Naive B cell (primary cell): Measurements from ENCODE around the gene ZNF223. TPM values are rescaled to one million over a fixed set of nuclear protein-coding genes. Genes with fewer than 3 reads are reported as not detected.

Experiments
- ATAC-seq, 2 donors: fragments of 150-1000 bp; cut with Tn5 transposase; 2 replicates each; pipeline ENCODE4 v1.10.0; 2021; ENCODE audit warnings: low read depth in 2 of 2, mild to moderate bottlenecking in 2 of 2, moderate library complexity in 2 of 2
- DNase-seq: peaks from one replicate; pipeline ENCODE4 v3.0.0; 2022
- H3K27ac Mint-ChIP-seq, 6 donors: one replicate each; pipeline ENCODE4 v1.8.0; 2020 to 2022; ENCODE audit warnings: mild to moderate bottlenecking in 6 of 6, mixed read lengths in 6 of 6, moderate library complexity in 5 of 6, inconsistent platforms in 2 of 6
- H3K27me3 Mint-ChIP-seq, 3 donors: one replicate each; pipeline ENCODE4 v1.8.0; 2021 to 2022; ENCODE audit warnings: mixed read lengths in 3 of 3, mild to moderate bottlenecking in 1 of 3
- H3K36me3 Mint-ChIP-seq, 2 donors: one replicate each; pipeline ENCODE4 v1.8.0; 2020 to 2022; ENCODE audit warnings: mixed read lengths in 2 of 2, inconsistent platforms in 1 of 2, mild to moderate bottlenecking in 1 of 2
- H3K4me1 Mint-ChIP-seq, 3 donors: one replicate each; pipeline ENCODE4 v1.8.0; 2020 to 2022; ENCODE audit warnings: mixed read lengths in 3 of 3, inconsistent platforms in 1 of 3, mild to moderate bottlenecking in 1 of 3, moderate library complexity in 1 of 3
- H3K4me3 Mint-ChIP-seq, 8 donors: one replicate each; pipeline ENCODE4 v1.8.0; 2020 to 2022; ENCODE audit warnings: mild to moderate bottlenecking in 8 of 8, mixed read lengths in 8 of 8, moderate library complexity in 8 of 8, inconsistent platforms in 2 of 8
- H3K9me3 Mint-ChIP-seq, 7 donors: one replicate each; pipeline ENCODE4 v1.8.0; 2020 to 2022; ENCODE audit warnings: mixed read lengths in 7 of 7, mild to moderate bottlenecking in 5 of 7, inconsistent platforms in 2 of 7, moderate library complexity in 1 of 7
- polyA plus RNA-seq, 6 donors: library from polyadenylated mRNA; unstranded; fragments of 300-500 nt; fragmentation: Illumina TruSeq; gene quantifications; one replicate each; pipeline ENCODE4 v1.2.3, GENCODE V29; 2021; ENCODE audit warnings: low read depth in 6 of 6

Gene ZNF223
- polyA plus RNA-seq, 6 donors from 2014 or later, result 1.9 to 3.3 (median 2.9) TPM; not detected in 1

DNA sequence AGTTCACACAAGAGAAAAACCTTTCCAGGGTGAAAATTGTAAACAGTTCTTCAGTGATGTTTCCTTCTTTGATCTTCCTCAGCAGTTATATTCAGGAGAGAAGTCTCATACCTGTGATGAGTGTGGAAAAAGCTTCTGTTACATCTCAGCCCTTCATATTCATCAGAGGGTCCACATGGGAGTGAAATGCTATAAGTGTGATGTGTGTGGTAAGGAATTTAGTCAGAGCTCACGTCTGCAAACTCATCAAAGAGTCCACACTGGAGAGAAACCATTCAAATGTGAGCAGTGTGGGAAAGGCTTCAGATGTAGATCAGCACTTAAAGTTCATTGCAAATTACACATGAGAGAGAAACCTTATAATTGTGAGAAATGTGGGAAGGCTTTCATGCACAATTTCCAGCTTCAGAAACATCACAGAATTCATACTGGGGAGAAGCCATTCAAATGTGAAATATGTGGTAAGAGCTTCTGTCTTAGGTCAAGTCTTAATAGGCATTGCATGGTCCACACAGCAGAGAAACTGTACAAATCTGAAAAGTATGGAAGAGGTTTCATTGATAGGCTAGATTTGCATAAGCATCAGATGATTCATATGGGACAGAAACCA is 19.7 kb upstream of the ZNF223 start:
- peaks cover 29 to 91% (median 81%) of the 10 kb centered on the region in 7 donors for H3K9me3 Mint-ChIP-seq
- H3K4me3 Mint-ChIP-seq, result no peak overlapping the region
- peaks cover 5 to 10% (median 10%) of the 10 kb centered on the region in 3 donors for H3K4me1 Mint-ChIP-seq
- peaks cover 0 to 10% (median 0%) of the 10 kb centered on the region in 3 donors for H3K27me3 Mint-ChIP-seq
- peaks cover 59 to 88% of the 10 kb centered on the region in 2 donors for H3K36me3 Mint-ChIP-seq
- DNase-seq, result no peak
- no peak for ATAC-seq
- H3K27ac Mint-ChIP-seq, result no peak overlapping the region

DNA sequence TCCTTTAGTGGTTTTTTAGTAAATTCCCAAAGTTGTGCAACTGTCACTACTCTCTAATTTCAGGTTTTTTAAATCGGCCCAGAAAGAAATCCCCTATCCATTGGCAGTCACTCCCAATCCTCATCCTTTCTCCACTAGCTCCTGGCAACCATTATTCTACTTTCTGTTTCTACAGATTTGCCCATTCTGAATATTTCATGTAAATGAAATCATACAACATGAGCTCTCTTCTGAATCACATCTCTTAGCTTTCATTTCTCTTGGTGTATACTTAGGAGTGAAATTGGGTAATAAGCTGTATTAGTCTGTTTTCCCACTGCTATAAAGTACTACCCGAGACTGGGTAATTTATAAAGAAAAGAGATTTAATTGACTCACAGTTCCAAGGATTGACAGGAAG is 9.7 kb upstream of the ZNF223 start:
- H3K9me3 Mint-ChIP-seq, result peaks cover 24 to 84% (median 46%) of the 10 kb centered on the region in 7 donors
- peaks cover 18 to 31% of the 10 kb centered on the region in 2 donors for H3K36me3 Mint-ChIP-seq
- H3K4me1 Mint-ChIP-seq, result no peaks in the 10 kb centered on the region
- ATAC-seq, result no peak
- DNase-seq, result no peak
- no peak overlapping the region for H3K4me3 Mint-ChIP-seq
- no peak overlapping the region for H3K27ac Mint-ChIP-seq
- peaks cover 34 to 76% (median 39%) of the 10 kb centered on the region in 3 donors for H3K27me3 Mint-ChIP-seq

DNA sequence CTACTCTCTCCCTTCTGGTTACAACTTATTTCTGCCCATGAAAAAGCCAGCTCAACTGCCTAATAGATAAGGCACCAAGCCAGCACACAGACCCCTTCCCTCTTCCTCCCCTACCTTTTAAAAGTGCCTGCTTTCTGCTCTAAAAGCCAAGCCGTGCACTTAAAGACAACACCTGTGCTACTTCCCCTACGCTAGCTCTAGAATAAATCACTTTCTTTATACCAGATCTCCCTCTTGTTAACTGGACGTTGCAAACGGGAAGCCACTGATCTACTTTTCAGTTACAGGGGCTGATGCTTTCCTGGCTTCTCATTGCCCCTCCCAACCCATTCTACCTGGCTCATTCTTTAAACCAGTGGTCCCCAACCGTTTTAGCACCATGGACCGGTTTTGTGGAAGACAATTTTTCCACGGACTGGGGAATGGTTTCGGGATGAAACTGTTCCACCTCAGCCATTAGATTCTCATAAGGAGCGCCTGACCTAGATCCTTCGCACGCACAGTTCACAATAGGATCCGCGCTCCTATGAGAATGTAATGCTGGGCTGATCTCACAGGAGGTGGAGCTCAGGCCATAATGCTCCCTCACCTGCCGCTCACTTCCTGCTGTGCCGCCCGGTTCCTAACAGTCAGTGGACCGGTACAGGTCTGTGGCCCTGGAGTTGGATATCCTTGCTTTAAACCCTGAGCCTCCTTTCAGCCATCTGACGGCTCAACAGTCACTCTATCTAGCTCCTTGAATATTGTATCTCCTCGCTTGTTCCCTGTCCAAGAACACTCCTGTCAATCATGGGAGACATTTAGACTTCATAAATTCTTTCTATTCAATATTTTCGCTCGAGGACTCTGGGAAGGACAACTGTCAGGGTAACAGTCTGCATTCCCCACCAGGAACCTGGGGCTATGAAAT is 841 bp upstream of the ZNF223 start:
- DNase-seq (no peak), ATAC-seq (peak; percentile 62 to 64)
- peaks cover 17 to 33% (median 29%) of the 10 kb centered on the region in 3 donors for H3K4me1 Mint-ChIP-seq
- H3K4me3 Mint-ChIP-seq, result peak overlapping the region; percentile 89 to 99 (median 96)
- H3K36me3 Mint-ChIP-seq, result peaks cover 0 to 16% of the 10 kb centered on the region in 2 donors
- peaks cover 3 to 39% (median 8%) of the 10 kb centered on the region in 7 donors for H3K9me3 Mint-ChIP-seq
- H3K27ac Mint-ChIP-seq, result peak overlapping the region in 5 of 6 donors; percentile 14 to 85 (median 65)
- H3K27me3 Mint-ChIP-seq, result peaks cover 6 to 24% (median 17%) of the 10 kb centered on the region in 3 donors

DNA sequence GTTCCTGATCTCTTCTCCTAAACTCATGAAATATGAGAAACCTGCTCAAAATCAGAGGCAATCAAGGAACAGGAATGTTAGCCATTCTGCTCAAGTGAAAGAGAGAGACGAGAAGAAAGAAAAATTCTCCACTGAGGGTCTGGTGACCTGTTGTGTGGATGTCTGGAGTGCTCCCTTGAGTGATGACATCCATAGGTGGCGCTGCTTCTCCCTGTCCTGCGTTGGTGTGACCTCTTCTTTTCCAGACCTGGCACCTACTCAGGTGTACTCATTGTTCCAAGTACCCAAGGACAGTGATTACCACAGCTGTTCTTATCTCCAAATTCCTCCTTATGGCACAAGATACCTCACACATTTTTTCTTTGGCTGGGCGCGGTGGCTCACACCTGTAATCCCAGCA is 4.0 kb downstream of the ZNF223 start:
- H3K9me3 Mint-ChIP-seq, result peaks cover under 1 to 23% (median 7%) of the 10 kb centered on the region in 7 donors
- DNase-seq, result no peak
- peaks cover 13 to 27% (median 22%) of the 10 kb centered on the region in 3 donors for H3K4me1 Mint-ChIP-seq
- peaks cover 22 to 40% of the 10 kb centered on the region in 2 donors for H3K36me3 Mint-ChIP-seq
- H3K27ac Mint-ChIP-seq, result no peak overlapping the region
- H3K4me3 Mint-ChIP-seq, result peak overlapping the region in 1 of 8 donors; percentile 11
- ATAC-seq, result no peak
- H3K27me3 Mint-ChIP-seq, result no peaks in the 10 kb centered on the region

DNA sequence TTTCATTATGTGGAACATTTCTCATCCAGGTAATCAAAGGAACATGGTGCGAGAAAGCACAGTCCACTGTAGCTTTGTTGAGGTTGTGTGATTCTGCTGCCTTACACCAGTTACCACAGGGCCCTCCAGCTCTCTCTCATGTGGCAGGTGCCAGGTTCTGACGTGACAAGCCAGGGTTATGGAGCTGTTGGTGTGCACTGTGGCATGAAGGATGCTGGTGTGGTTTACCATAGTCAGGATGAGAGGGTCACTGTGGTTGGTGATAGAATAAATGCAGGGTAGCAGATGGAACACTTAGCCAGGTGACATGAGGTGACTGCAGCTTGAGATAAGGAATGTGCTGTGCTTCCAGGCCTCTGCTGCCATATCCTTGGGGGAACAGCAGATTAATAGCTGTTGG is 7.4 kb downstream of the ZNF223 start:
- ATAC-seq (no peak), DNase-seq (no peak)
- peaks cover 0 to 2% (median 0%) of the 10 kb centered on the region in 3 donors for H3K4me1 Mint-ChIP-seq
- peaks cover 8 to 44% (median 12%) of the 10 kb centered on the region in 7 donors for H3K9me3 Mint-ChIP-seq
- peaks cover 49 to 70% of the 10 kb centered on the region in 2 donors for H3K36me3 Mint-ChIP-seq
- H3K27me3 Mint-ChIP-seq, result no peaks in the 10 kb centered on the region
- H3K4me3 Mint-ChIP-seq, result no peak overlapping the region
- no peak overlapping the region for H3K27ac Mint-ChIP-seq

DNA sequence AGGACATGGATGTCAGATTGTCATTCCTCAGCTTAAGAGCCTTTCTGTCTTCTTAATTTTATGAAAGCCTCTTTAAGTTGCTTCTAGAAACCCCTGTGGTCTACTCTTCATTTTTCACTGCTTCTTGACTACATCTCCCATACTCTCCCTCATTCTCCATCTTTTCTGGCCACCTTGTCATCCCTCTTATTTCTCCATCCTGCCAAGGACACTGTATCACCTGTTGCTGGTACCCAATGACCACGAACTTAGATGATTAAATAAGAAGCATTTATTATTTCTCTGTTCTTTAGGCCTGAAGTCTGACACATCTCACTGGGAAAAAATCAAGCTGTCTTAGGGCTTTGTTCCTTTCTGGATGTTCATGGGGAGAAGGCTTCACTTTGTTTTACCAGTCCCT is 9.2 kb downstream of the ZNF223 start:
- Mint-ChIP-seq H3K4me3 (no peak overlapping the region), H3K27me3 (no peaks in the 10 kb centered on the region), H3K9me3 (peaks cover 10 to 52% (median 14%) of the 10 kb centered on the region in 7 donors), H3K4me1 (no peaks in the 10 kb centered on the region), H3K36me3 (peaks cover 58 to 67% of the 10 kb centered on the region in 2 donors), H3K27ac (no peak overlapping the region)
- DNase-seq (no peak), ATAC-seq (no peak)

DNA sequence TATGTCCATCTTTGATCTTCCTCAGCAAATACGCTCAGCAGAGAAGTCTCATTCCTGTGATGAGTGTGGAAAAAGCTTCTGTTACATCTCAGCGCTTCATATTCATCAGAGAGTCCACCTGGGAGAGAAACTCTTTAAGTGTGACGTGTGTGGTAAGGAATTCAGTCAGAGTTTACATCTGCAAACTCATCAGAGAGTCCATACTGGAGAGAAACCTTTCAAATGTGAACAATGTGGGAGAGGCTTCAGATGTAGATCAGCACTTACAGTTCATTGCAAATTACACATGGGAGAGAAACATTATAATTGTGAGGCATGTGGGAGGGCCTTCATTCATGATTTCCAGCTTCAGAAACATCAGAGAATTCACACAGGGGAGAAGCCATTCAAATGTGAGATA is 14.5 kb downstream of the ZNF223 start:
- H3K27ac Mint-ChIP-seq, result no peak overlapping the region
- H3K4me3 Mint-ChIP-seq, result no peak overlapping the region
- H3K9me3 Mint-ChIP-seq, result peaks cover 21 to 73% (median 49%) of the 10 kb centered on the region in 7 donors
- peaks cover under 1 to 5% (median 5%) of the 10 kb centered on the region in 3 donors for H3K4me1 Mint-ChIP-seq
- peaks cover 60 to 63% of the 10 kb centered on the region in 2 donors for H3K36me3 Mint-ChIP-seq
- peaks cover 0 to 4% (median 0%) of the 10 kb centered on the region in 3 donors for H3K27me3 Mint-ChIP-seq
- ATAC-seq, result no peak
- no peak for DNase-seq

DNA sequence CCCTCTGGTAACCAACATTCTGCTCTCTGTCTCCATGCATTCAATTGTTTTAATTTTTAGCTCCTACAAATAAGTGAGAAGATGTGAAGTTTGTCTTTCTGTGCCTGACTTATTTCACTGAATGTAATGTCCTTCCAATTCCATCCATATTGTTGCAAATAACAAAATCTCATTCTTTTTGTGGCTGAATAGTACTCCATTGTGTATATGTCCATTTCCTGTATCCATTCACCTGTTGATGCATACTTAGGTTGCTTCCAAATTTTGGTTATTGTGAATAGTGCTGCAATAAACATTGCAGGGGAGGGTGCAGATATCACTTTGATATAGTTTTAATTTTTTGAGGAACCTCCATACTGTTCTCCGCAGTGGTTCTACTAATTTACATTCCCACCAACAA is 17.6 kb downstream of the ZNF223 start:
- H3K9me3 Mint-ChIP-seq, result peaks cover 23 to 64% (median 49%) of the 10 kb centered on the region in 7 donors
- H3K27ac Mint-ChIP-seq, result no peak overlapping the region
- peaks cover 36 to 48% of the 10 kb centered on the region in 2 donors for H3K36me3 Mint-ChIP-seq
- H3K27me3 Mint-ChIP-seq, result peaks cover 0 to 4% (median 0%) of the 10 kb centered on the region in 3 donors
- ATAC-seq (no peak), DNase-seq (no peak)
- peak overlapping the region in 1 of 8 donors; percentile 1 for H3K4me3 Mint-ChIP-seq
- peaks cover 13 to 25% (median 25%) of the 10 kb centered on the region in 3 donors for H3K4me1 Mint-ChIP-seq

DNA sequence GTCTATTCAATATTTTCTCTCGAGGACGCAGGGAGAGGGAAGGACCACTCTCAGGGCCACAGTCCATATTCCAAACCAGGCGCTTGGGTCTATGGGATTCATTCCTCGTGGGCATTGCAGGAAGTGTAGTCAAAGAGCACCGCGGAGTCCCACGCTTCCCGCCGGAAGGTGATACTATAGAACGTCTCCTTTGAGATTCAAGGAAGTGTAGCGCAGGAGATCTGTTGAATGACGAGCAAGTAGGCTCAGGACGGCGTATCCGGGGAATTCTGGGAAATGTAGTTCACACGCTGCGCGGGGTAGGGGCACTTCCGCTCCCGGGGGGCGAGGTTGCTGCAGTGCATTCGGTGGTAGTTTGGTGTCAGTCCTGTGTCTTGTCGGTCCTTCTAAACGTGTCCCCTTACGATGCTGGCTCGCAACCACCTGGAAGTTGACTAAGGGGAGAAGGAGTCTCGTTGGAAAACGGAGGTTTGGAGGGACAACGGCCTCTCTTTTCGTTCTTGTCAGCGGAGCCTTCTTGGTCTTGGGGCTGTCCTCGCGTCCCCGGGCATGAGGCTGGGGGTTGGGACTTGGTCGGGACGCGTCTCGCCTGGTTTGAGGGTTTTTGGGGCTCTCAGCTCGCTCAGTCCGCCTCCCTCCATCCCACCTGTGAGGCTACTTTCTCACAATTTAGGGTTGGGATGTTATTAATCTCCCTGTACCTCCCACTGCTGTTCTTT is 20.1 kb downstream of the ZNF223 start, which contains the start of gene ZNF284:
Gene ZNF284 (plus strand): TSS at position 336 of the 719 bp plus-strand sequence. CDS start 4,231 bp downstream, outside the sequence.
- Mint-ChIP-seq H3K27ac (peak within 1 kb of the TSS; percentile 36 to 94 (median 72)), H3K4me1 (peaks cover 13 to 25% (median 25%) of the 10 kb centered on the region in 3 donors), H3K9me3 (peaks cover 13 to 42% (median 33%) of the 10 kb centered on the region in 7 donors), H3K36me3 (peaks cover 29 to 31% of the 10 kb centered on the region in 2 donors), H3K4me3 (peak within 1 kb of the TSS; percentile 87 to 98 (median 93)), H3K27me3 (peaks cover 0 to 4% (median 0%) of the 10 kb centered on the region in 3 donors)
- DNase-seq (peak; percentile 84), ATAC-seq (peak; percentile 99 to 100)

DNA sequence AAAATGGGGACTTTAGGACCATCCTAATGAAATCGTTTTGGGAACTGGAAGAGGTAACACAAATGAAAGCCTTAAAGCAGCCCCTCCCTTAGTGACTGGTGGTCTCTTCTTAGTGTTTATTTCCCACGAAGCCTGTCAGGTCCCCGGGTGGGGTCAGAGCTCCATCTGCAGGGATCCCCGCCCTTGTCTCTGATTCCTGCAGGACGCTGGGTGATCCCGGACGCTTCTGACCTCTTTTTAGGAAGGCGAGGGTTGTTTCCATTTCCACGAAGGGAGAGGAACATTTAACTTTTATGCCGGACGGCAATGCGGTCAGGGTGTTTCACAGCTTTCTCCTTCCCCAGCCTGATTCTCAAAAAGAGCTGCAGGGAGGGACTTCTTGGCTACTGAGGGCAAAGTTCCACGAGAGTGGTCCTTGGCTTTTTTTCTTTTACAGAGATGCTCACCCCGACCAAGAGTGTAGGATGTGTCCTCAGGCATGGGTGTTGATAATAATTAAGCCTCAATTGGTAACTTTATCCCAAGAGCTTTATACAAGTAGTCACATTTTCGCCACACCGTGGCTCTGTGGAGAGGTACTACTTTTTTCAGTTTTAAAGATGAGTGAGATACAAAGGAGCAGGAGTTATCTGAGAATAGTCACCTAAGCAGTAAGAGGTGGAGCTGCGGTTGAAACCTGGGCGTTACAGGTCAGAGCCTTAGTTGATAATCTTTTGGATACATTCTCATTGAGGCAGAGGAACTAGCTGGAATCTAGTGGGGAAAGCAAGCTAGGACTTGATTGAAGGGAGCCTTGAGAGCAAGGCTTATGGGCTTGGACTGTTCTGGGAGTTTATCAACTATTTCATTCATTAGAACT is 20.9 kb downstream of the ZNF223 start:
- H3K4me1 Mint-ChIP-seq, result peaks cover 13 to 25% (median 25%) of the 10 kb centered on the region in 3 donors
- peaks cover 0 to 4% (median 0%) of the 10 kb centered on the region in 3 donors for H3K27me3 Mint-ChIP-seq
- ATAC-seq, result no peak
- peaks cover 24 to 26% of the 10 kb centered on the region in 2 donors for H3K36me3 Mint-ChIP-seq
- peak overlapping the region in 2 of 6 donors; percentile 18 to 55 for H3K27ac Mint-ChIP-seq
- DNase-seq, result no peak
- H3K9me3 Mint-ChIP-seq, result peaks cover 11 to 34% (median 28%) of the 10 kb centered on the region in 7 donors
- peak overlapping the region; percentile 87 to 98 (median 93) for H3K4me3 Mint-ChIP-seq

DNA sequence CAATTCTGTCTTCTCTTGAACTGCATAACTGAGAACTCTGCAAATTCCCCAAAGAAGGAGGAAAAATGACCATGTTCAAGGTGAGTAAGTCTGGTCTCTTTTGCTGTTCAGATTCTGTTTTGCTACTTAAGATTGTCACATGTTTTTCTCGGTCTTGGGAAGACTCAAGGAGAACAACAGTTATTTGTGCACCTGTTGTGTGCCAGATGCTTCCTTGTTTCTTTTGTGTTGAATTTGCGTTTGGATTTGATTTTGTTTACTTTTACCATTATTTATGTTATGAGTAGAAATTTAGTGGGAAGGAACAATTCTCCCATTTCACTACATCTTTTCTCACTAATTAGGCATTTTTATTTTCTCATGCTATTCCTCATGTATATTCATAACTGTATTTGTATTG is 24.5 kb downstream of the ZNF223 start:
- no peak overlapping the region for H3K4me3 Mint-ChIP-seq
- H3K27me3 Mint-ChIP-seq, result no peaks in the 10 kb centered on the region
- H3K27ac Mint-ChIP-seq, result no peak overlapping the region
- peaks cover 12 to 20% (median 19%) of the 10 kb centered on the region in 3 donors for H3K4me1 Mint-ChIP-seq
- H3K36me3 Mint-ChIP-seq, result peaks cover 10 to 23% of the 10 kb centered on the region in 2 donors
- H3K9me3 Mint-ChIP-seq, result peaks cover 3 to 10% (median 5%) of the 10 kb centered on the region in 7 donors
- DNase-seq (no peak), ATAC-seq (no peak)

DNA sequence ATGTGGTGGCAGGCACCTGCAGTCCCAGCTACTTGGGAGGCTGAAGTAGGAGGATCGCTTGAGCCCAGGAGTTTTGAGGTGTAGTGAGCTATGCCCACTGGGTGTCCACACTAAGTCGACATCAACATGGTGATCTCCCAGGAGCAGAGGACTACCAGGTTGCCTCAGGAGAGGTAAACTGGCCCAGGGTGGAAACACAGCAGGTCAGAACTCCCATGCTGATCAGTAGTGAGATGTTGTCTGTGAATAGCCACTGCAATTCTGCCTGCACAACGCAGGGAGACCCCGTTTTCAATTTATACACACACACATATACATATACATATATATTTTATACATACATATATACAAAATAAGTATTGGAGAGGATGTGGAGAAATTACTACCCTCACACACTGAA is 40.3 kb downstream of the ZNF223 start:
- no peak for DNase-seq
- peak overlapping the region in 1 of 8 donors; percentile 98 for H3K4me3 Mint-ChIP-seq
- no peak overlapping the region for H3K27ac Mint-ChIP-seq
- H3K27me3 Mint-ChIP-seq, result no peaks in the 10 kb centered on the region
- peaks cover 5 to 9% of the 10 kb centered on the region in 2 donors for H3K36me3 Mint-ChIP-seq
- ATAC-seq, result no peak
- H3K9me3 Mint-ChIP-seq, result no peaks in the 10 kb centered on the region
- H3K4me1 Mint-ChIP-seq, result peaks cover 11 to 20% (median 16%) of the 10 kb centered on the region in 3 donors
